Kidney epithelial cell (primary cell): ENCODE results near the gene LCN15. TPM values are rescaled to one million over a fixed set of nuclear protein-coding genes. Genes with fewer than 3 reads are reported as not detected.

Experiments used
- DNase-seq: peaks from one replicate; pipeline ENCODE4 v3.0.0-alpha.2; 2010; ENCODE audit warnings: low read depth
- H3K27me3 ChIP-seq: 2 replicates; pipeline ENCODE4 v1.6.0; 2011; ENCODE audit warnings: low read length; ENCODE audit not compliant: control insufficient read depth, insufficient read depth
- H3K36me3 ChIP-seq: 2 replicates; pipeline ENCODE4 v1.5.1; 2011; ENCODE audit warnings: low read length; ENCODE audit not compliant: control insufficient read depth, insufficient read depth
- H3K4me3 ChIP-seq: 2 replicates; pipeline ENCODE4 v1.5.1; 2011; ENCODE audit warnings: low read depth, mild to moderate bottlenecking, control low read depth, low read length
- total RNA-seq: library from RNA; depleted of rRNA; stranded (reverse); fragments of >200 nt; gene quantifications from 2 replicates; pipeline ENCODE4 v1.2.3, GENCODE V29; 2015
- TF ChIP-seq, protein P1 (sequence below): IDR thresholded peaks from 2 replicates; pipeline ENCODE4 v1.5.1; 2011; ENCODE audit warnings: mild to moderate bottlenecking, moderate library complexity, low read length, control low read depth, inconsistent platforms; ENCODE audit not compliant: insufficient read depth, poor library complexity, severe bottlenecking

The LCN15 gene
- total RNA-seq, 1 donor from 2014 or later: not detected

- H3K27me3 ChIP-seq: peaks cover 18% of the 10 kb centered on the region
- no peak overlapping the region for H3K4me3 ChIP-seq
- no peaks in the 10 kb centered on the region for H3K36me3 ChIP-seq
- TF ChIP-seq, protein P1, sequence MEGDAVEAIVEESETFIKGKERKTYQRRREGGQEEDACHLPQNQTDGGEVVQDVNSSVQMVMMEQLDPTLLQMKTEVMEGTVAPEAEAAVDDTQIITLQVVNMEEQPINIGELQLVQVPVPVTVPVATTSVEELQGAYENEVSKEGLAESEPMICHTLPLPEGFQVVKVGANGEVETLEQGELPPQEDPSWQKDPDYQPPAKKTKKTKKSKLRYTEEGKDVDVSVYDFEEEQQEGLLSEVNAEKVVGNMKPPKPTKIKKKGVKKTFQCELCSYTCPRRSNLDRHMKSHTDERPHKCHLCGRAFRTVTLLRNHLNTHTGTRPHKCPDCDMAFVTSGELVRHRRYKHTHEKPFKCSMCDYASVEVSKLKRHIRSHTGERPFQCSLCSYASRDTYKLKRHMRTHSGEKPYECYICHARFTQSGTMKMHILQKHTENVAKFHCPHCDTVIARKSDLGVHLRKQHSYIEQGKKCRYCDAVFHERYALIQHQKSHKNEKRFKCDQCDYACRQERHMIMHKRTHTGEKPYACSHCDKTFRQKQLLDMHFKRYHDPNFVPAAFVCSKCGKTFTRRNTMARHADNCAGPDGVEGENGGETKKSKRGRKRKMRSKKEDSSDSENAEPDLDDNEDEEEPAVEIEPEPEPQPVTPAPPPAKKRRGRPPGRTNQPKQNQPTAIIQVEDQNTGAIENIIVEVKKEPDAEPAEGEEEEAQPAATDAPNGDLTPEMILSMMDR: no peak
- no peak for DNase-seq
Observed at GRCh38 chr9:136748666-136749611, 15.4 kb downstream of the LCN15 start.

DNA sequence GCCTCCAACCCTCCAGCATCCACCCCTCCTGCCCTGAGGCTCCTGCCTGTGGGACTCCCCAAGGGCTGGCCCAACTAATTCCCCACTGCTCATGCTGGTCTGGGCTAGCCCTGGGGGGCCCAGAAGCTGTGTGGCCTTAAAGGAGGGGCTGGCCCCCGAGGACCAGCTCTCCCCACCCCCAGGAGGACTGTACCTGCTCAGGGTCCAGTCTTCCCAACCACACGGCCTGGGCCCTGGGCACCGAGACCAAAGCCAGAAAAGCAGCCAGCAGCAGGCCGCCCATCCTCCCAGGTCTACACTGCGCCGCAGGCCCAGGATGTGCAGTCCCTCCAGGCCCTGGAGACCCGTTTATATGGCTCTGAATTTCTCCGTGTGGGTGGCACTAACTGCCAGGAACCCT lies 16.1 kb downstream of the LCN15 start, which contains the start of gene LCN6:
TSS of gene LCN6 (minus strand) at position 325 of the 400 bp plus-strand sequence. CDS start at position 283, 42 bp downstream.
- DNase-seq: no peak
- Histone ChIP-seq H3K27me3 (peaks cover 25% of the 10 kb centered on the region), H3K36me3 (no peaks in the 10 kb centered on the region), H3K4me3 (no peak within 1 kb of the TSS)
- TF ChIP-seq, protein P1: no peak

- TF ChIP-seq, protein P1: no peak
- Histone ChIP-seq H3K4me3 (no peak overlapping the region), H3K27me3 (peaks cover 33% of the 10 kb centered on the region), H3K36me3 (no peaks in the 10 kb centered on the region)
- no peak for DNase-seq
Observed at GRCh38 chr9:136747161-136748060, 16.9 kb downstream of the LCN15 start.

GRCh38 chr9:136746621-136747020 lies 17.7 kb downstream of the LCN15 start:
- Histone ChIP-seq H3K36me3 (no peaks in the 10 kb centered on the region), H3K27me3 (peaks cover 38% of the 10 kb centered on the region), H3K4me3 (no peak overlapping the region)
- no peak for DNase-seq
- TF ChIP-seq, protein P1: no peak

DNA sequence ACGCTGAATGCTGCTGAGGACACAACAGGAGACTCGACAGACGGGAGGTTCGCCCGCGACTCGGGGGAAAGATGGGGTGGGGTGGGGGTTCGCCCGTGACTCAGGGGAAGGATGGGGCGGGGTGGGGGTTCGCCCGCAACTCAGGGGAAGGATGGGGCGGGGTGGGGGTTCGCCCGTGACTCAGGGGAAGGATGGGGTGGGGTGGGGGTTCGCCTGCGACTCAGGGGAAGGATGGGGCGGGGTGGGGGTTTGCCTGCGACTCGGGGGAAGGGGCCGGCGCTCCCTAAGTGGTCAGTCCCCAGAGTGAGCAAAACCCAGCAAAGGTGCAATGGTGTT lies 18.2 kb downstream of the LCN15 start:
- Histone ChIP-seq H3K27me3 (peaks cover 43% of the 10 kb centered on the region), H3K4me3 (no peak overlapping the region), H3K36me3 (no peaks in the 10 kb centered on the region)
- TF ChIP-seq, protein P1: no peak
- no peak for DNase-seq
